ENCODE results near the gene NDUFAF4. TPM values are rescaled to one million over a fixed set of nuclear protein-coding genes. Genes with fewer than 3 reads are reported as not detected.

Gene NDUFAF4
- total and polyA plus RNA-seq, 2 of the 13 experiments (the other 11 are each of a cell fraction or from before 2014, with no cell fraction given) = 41.3 to 59.7 TPM

DNA sequence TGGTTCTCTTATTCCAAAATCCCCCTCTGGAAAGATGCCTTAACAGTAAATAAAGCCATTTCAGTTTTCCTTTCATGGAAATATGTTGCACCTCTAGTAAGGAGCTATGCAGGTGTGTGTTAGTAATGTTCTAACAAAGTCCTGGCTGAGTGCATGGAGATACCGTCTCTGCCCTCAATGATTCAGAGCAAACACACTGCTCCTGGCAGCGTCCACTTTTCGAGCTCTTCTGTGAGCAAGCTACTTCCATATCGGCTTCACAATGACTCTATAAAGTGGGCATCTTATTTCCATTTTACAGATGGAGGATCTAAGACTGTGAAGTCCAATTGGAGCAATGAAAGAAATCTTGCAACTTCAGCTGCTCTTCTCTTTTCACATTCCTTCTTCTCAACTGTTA is 30.0 kb upstream of the NDUFAF4 start:
- H3K27me3 ChIP-seq (ENCODE audit: control insufficient read depth in 1 of 2, insufficient read depth in 2 of 2, low read length in 2 of 2) = no peaks in the 10 kb centered on the region
- no peak overlapping the region for H2AFZ ChIP-seq (ENCODE audit: low read length)
- no peak for DNase-seq (ENCODE audit: low spot score)
- no peaks in the 10 kb centered on the region for H4K20me1 ChIP-seq (ENCODE audit: insufficient read depth, low read length)
- H3K9ac ChIP-seq (ENCODE audit: insufficient read depth, low read depth, low read length) = no peak overlapping the region
- no peak overlapping the region for H3K27ac ChIP-seq (ENCODE audit: extremely low read length, insufficient read depth, low read length)
- no TSS peak for BruUV-seq (replicated peaks)
- ATAC-seq = no peak
- H3K4me1 ChIP-seq (ENCODE audit: insufficient read depth, low read length) = peaks cover 9% of the 10 kb centered on the region
- ChIA-PET CTCF (ENCODE audit: low intra/inter-chr PET ratio, low total read pairs) (no interaction called here), POLR2A (no interaction called here)
- TF ChIP-seq, protein P1, sequence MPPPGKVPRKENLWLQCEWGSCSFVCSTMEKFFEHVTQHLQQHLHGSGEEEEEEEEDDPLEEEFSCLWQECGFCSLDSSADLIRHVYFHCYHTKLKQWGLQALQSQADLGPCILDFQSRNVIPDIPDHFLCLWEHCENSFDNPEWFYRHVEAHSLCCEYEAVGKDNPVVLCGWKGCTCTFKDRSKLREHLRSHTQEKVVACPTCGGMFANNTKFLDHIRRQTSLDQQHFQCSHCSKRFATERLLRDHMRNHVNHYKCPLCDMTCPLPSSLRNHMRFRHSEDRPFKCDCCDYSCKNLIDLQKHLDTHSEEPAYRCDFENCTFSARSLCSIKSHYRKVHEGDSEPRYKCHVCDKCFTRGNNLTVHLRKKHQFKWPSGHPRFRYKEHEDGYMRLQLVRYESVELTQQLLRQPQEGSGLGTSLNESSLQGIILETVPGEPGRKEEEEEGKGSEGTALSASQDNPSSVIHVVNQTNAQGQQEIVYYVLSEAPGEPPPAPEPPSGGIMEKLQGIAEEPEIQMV (CRISPR knock-in tag; IDR thresholded peaks at IDR 0.05; ENCODE audit: low read depth) = no peak
- TF ChIP-seq ZNF280D (CRISPR knock-in tag; IDR thresholded peaks at IDR 0.05) = no peak
- no peak for TF ChIP-seq HNF4A (CRISPR knock-in tag; IDR thresholded peaks at IDR 0.05)
- TF ChIP-seq TEF (CRISPR knock-in tag; IDR thresholded peaks at IDR 0.05) = no peak
- no peak for TF ChIP-seq ZNF564 (CRISPR knock-in tag; IDR thresholded peaks at IDR 0.05)
- no peak for TF ChIP-seq KDM4B (CRISPR knock-in tag; IDR thresholded peaks at IDR 0.05)
- TF ChIP-seq PREB (CRISPR knock-in tag; IDR thresholded peaks at IDR 0.05) = no peak
- TF ChIP-seq MIXL1 (CRISPR knock-in tag; IDR thresholded peaks at IDR 0.05) = no peak
- TF ChIP-seq ZNF230 (CRISPR knock-in tag; IDR thresholded peaks at IDR 0.05) = no peak
- TF ChIP-seq ZNF737 (CRISPR knock-in tag; IDR thresholded peaks at IDR 0.05; ENCODE audit: borderline replicate concordance) = no peak
- TF ChIP-seq ZFP62 (CRISPR knock-in tag; IDR thresholded peaks at IDR 0.05) = no peak
- TF ChIP-seq ZNF335 (CRISPR knock-in tag; IDR thresholded peaks at IDR 0.05) = no peak
- TF ChIP-seq, protein P2, sequence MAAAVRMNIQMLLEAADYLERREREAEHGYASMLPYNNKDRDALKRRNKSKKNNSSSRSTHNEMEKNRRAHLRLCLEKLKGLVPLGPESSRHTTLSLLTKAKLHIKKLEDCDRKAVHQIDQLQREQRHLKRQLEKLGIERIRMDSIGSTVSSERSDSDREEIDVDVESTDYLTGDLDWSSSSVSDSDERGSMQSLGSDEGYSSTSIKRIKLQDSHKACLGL (CRISPR knock-in tag; IDR thresholded peaks at IDR 0.05) = no peak
- no peak for TF ChIP-seq NRL (CRISPR knock-in tag; IDR thresholded peaks at IDR 0.05; ENCODE audit: borderline replicate concordance)
- TF ChIP-seq ZNF800 (CRISPR knock-in tag; IDR thresholded peaks at IDR 0.05) = no peak
- in situ Hi-C loops (cut with HindIII; ENCODE audit: extremely low pct_ligation_motif_present, low pct_unique_long_range_greater_than_20kb) (no loop called here), intact Hi-C loops (cut with micrococcal nuclease; ENCODE audit: unreplicated experiment) (no loop called here)
- no peaks in the 10 kb centered on the region for H3K36me3 ChIP-seq (replicated peaks in 1 of 2; ENCODE audit: control insufficient read depth in 1 of 2, insufficient read depth in 2 of 2, low read length in 2 of 2)
- H3K9me3 ChIP-seq (ENCODE audit: low read length) = no peaks in the 10 kb centered on the region
- WGBS (ENCODE audit: low lambda C conversion rate) = 11% methylated on average over 4 of the region's 4 CpGs
- no peak overlapping the region for H3K4me3 ChIP-seq (replicated peaks in 1 of 3; ENCODE audit: insufficient read depth in 1 of 3, low read depth in 2 of 3, low read length in 3 of 3)
- no peaks in the 10 kb centered on the region for H3K79me2 ChIP-seq (ENCODE audit: insufficient read depth, low read length)
- no peak overlapping the region for H3K4me2 ChIP-seq (ENCODE audit: low read depth, low read length)
- no peak for FAIRE-seq

Measured in HepG2 (cell line).